AG09309 (cell line): ENCODE results near the gene ZSCAN23.
A peak's percentile ranks its signal among the peaks of the same experiment; 100 is the strongest.
"Not testable (repeated sequence)": the region's sequence is repeated elsewhere in the genome, so short reads cannot be mapped to it uniquely, and the experiment has no call there.

Source experiments
- DNase-seq: peaks from one replicate; pipeline ENCODE4 v3.0.0-alpha.2; 2010; ENCODE audit warnings: low read depth
- H3K4me3 ChIP-seq: 2 replicates; pipeline ENCODE4 v1.5.1; 2011; ENCODE audit warnings: mild to moderate bottlenecking, low read depth, low read length, moderate library complexity; ENCODE audit not compliant: control insufficient read depth
- CTCF ChIP-seq: IDR thresholded peaks from 2 replicates; pipeline ENCODE4 v1.5.1; 2011; ENCODE audit warnings: mild to moderate bottlenecking, low read depth, low read length, inconsistent platforms; ENCODE audit not compliant: insufficient read depth, control insufficient read depth; ENCODE audit errors: missing control alignments

The ZSCAN23 gene

GRCh38 chr6:28486533-28486932, 43.2 kb upstream of the ZSCAN23 start:
- no peak for TF ChIP-seq CTCF
- no peak overlapping the region for H3K4me3 ChIP-seq
- no peak for DNase-seq

DNA sequence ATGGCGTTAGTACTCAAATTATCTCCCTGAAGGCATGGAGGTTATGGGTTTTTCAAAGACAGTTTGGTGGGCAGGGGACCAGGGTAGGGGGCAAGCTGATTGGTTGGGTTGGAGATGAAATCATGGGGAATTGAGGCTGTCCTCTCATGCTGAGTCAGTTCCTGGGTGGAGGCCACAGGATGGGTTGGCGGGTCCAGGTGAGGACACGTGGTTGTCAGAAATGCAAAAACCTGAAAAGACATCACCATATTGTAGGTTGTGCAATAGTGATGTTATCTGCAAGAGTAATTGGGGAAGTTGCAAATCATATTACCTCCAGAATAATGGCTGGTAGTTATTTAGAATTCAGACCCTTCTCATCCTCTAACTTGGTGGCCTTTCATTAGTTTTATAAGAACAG, 42.2 kb upstream of the ZSCAN23 start:
- H3K4me3 ChIP-seq, result no peak overlapping the region
- no peak for TF ChIP-seq CTCF
- DNase-seq, result no peak

- no peak for DNase-seq
- H3K4me3 ChIP-seq, result no peak overlapping the region
- TF ChIP-seq CTCF, result no peak
Measured at GRCh38 chr6:28480253-28480932, 37.1 kb upstream of the ZSCAN23 start.

DNA sequence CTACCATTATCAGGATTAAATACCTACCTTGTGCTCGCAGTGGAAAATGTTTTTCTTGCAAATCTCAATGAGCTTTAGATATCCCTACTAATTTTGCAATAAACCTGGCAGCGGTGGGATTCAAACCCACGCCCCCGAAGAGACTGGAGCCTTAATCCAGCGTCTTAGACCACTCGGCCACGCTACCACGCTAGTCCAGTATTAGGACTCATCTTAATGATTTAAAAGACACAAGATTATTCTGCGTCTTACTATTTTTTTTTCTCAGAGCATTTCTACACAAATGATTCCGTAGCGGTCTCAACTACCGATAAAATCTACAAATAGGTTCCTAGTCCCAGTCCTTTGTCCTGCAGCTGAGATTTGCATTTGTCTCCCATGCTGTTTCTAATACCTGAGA, 35.2 kb upstream of the ZSCAN23 start:
- no peak overlapping the region for H3K4me3 ChIP-seq
- no peak for TF ChIP-seq CTCF
- DNase-seq, result no peak

DNA sequence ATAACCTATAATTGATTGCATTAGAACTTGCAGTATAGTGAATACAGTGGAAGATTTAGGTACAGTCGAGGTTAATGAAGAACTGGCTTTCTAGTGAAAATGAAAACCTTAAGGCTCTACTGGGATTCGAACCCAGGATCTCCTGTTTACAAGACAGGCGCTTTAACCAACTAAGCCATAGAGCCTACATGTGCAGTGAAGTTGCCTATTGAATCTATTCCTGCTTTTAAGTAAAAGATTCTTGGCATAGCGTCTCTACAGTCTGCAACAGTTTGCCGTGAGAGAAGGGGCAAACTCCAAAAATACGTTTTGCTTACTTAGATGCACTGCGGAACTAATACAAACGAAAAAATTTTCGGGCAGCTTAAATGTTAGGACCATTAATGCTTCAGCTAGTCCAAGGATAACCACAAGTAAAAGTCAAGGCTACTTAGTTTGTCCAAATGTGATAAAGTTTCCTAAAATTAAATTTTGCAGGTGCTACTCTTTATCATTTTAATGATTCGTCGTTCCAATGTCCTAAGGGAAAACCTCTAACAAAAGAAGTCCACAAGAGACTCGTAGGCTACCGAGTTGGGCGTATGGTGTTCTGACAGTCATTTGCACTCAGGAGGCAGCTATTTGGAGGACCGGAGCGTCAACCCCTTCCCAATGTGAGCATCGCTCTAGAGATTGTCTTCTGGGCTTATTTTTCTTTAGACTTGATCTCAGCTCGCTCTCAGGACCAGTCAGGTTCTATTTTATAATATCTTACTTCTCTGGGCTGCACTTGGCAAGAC, 31.3 kb upstream of the ZSCAN23 start:
- TF ChIP-seq CTCF, result no peak
- H3K4me3 ChIP-seq, result peak overlapping the region; percentile 33
- peak; percentile 67 for DNase-seq

DNA sequence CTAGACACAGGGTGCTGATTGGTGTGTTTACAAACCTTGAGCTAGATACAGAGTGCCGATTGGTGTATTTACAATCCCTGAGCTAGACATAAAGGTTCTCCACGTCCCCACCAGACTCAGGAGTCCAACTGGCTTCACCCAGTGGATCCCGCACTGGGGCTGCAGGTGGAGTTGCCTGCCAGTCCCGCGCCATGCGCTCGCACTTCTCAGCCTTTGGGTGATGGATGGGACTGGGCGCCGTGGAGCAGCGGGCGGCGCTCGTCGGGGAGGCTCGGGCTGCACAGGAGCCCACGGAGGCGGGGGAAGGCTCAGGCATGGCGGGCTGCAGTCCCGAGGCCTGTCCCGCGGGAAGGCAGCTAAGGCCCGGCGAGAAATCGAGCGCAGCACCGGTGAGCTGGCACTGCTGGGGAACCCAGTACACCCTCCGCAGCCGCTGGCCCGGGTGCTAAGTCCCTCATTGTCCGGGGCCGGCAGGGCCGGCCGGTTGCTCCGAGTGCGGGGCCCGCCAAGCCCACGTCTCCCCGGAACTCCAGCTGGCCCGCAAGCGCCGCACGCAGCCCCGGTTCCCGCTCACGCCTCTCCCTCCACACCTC, 26.0 kb upstream of the ZSCAN23 start:
- not testable (repeated sequence) for H3K4me3 ChIP-seq, DNase-seq

GRCh38 chr6:28468056-28468455, 24.8 kb upstream of the ZSCAN23 start:
- H3K4me3 ChIP-seq, result no peak overlapping the region
- TF ChIP-seq CTCF, result no peak
- DNase-seq, result no peak
